Activated effector memory CD4-positive, alpha-beta T cell treated with Interleukin-2 at 50 U/mL for 16 hours (primary cell): Measurements from ENCODE around the gene ZNF766.
"Not testable (repeated sequence)": the region's sequence is repeated elsewhere in the genome, so short reads cannot be mapped to it uniquely, and the experiment has no call there.

Source experiments
- DNase-seq: peaks from one replicate; pipeline ENCODE4 v3.0.0-alpha.2; 2020

ZNF766 gene

GRCh38 chr19:52269338-52270261 lies at the start of gene ZNF766:
ZNF766 (plus strand) TSS chr19:52269587; CDS start chr19:52269614, 27 bp downstream.
- DNase-seq = peak; percentile 97

- DNase-seq = no peak
Measured at GRCh38 chr19:52219611-52220010, 49.8 kb upstream of the ZNF766 start.

- DNase-seq = no peak
Measured at GRCh38 chr19:52221031-52221430, 48.4 kb upstream of the ZNF766 start.

DNA sequence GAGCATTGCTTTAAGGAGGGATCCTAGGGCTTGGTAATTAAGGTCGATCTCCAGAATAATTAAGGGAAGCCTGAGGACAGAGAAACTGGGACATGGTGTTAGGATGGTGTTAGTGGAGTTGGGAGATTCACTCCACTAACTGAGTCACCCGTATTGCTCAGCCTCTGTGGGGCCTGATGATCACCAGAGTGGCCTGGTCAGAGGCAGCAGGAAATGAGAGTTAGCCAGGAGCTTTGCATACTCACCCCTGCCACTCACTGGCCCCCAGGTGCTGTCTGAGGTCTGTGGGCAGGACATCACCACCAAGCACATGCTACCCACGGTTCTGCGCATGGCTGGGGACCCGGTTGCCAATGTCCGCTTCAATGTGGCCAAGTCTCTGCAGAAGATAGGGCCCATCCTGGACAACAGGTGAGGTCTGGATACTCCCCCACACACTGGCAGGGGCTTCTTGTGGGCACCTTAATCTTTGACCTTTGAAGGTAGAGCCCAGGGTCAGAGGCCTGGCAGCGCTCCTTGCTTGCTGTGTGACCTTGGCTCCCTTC lies 47.5 kb upstream of the ZNF766 start:
- no peak for DNase-seq

- no peak for DNase-seq
Measured at GRCh38 chr19:52224211-52224610, 45.2 kb upstream of the ZNF766 start.

DNA sequence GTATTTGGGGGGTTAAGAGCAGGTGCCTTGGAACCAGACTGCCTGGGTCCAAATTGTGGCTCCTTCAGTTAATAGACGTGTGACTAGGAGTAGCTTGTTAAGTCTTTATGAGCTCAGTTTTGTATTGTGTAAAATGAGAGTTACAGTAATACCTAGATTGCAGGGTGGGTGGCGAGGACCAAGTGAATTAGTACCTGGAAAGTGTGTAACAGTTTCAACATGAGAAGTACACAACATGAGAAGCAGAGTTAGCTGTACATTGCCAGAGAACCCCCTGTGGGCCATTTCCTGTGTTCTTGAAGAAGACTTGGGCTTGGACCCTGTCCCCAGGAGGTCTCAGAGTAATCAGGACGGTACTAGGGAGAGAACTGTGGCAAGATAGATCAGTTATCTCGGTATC lies 42.7 kb upstream of the ZNF766 start:
- DNase-seq = no peak

DNA sequence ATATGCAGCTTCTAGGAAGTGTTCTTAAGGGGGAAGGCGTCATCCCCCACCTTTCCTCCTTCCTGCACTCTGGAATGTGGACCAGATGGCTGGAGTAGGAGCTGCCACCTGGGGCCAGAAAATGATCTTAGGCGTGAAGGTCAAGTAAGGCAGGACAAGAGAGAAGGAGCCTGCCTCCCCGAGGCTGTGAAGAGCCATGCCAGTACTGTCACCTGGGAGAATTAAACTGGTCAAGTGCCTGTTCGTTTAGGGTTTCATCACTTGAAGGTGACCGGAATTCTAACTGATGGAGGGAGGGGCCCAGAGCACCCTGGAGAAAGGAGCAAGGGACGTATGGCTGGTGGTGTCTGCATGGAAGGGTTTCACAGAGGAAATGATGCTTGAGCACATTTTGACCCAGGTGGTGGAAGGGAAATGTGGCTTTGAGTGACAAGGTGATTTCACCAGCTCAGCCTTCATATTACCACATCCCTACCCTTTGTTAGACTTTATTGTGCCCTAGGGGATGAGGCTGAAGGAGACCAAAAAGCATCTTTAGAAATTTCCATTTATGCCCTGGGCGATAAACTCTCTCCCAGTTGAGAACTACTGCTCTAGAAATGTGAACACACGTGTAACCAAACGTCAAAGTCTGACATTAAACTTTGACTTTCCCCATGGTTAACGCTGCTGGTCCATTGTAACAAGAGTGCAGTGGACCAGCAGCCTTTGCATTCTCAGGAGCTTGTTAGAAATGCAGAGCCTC lies 42.0 kb upstream of the ZNF766 start:
- no peak for DNase-seq

DNA sequence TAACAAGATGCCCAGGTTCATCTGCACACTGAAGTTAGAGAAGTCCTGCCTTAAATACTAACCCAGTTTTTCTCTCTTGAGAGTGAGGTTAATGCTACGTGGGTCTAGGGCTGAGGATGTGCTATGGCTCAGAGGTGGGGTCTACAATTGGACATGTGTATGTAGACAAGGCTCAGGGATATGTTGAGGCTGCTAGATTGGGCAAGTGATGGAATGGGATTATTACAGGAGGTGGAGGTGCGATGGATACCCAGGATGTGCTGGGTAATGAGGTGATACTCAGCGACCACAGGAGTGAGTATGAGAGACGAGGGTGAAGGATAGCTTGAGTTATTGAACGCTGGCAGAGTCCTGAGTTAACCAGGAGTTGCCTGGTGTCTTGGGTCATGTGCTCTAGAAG lies 41.4 kb upstream of the ZNF766 start:
- DNase-seq = no peak

DNA sequence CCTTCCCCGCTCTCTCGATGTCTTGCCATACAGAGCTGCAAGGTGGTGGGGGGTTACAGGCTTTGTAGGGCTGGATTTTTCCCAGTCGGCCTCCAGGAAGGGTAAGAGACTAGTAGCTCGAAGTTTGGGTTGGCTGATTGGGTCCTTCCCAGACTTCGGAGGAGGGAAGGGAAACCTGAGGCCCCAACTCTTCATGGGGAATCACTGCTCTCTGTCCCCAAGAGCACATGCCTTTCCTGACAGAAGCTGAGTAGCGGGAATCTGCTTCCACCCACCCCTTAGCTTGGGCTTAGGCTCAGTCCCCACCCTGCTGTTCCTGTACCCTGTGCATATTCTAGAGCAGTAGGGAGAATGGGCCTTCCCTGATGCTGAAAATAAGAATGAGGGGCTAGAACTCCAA lies 39.9 kb upstream of the ZNF766 start:
- no peak for DNase-seq

DNA sequence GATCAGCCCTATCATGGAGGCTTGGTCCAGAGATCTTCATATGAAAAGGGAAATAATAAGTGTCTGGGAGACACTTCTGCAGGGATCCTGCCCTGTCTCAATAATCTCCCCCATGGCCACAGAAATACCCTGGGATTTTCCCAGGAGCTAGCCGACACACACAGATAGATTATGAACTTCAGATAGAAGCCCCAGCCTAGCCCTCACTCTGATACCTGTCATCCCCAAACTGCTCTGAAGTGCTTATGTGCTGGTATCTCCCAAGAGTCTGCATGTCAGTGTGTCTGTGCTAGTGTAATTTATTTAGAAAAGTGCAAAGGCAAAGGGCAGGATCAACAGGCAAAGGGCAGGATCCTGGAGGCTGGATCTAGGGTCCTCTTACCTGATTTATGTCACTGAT lies 38.7 kb upstream of the ZNF766 start:
- DNase-seq = no peak

GRCh38 chr19:52231154-52231910 lies 38.1 kb upstream of the ZNF766 start:
- DNase-seq = no peak

DNA sequence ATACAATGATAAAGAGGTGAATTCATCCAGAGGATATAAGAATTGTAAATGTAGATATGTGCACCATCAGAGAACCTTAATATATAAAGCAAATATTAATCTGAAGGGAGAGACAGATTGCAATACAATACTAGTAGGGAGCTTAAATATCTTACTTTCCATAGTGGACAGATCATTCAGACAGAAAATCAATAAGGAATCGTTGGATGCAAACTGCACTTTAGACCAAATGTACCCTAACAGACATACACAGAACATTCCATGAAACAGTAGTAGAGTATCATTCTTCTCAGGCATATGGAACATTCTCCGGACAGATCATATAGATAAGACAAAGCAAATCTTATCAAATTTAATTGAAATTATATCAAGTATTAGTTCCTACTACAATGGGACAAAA lies 35.0 kb upstream of the ZNF766 start:
- no peak for DNase-seq

DNA sequence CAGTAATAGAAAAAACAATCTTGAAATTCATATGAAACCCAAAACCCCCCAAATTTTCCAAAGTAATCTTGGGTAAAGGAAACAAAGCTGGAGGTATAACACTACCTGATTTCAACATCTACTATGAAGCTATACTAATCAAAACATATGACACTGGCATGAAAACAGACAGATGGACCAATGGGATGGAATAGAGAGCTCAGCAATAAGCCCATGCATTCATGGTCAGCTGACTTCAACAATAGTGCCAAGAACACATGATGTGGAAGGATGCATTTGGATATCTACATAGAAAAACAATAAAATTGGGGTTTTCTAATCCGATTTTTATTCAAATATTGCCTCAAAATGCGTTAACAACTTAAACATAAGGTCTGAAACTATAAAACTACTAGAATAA lies 32.2 kb upstream of the ZNF766 start:
- no peak for DNase-seq

DNA sequence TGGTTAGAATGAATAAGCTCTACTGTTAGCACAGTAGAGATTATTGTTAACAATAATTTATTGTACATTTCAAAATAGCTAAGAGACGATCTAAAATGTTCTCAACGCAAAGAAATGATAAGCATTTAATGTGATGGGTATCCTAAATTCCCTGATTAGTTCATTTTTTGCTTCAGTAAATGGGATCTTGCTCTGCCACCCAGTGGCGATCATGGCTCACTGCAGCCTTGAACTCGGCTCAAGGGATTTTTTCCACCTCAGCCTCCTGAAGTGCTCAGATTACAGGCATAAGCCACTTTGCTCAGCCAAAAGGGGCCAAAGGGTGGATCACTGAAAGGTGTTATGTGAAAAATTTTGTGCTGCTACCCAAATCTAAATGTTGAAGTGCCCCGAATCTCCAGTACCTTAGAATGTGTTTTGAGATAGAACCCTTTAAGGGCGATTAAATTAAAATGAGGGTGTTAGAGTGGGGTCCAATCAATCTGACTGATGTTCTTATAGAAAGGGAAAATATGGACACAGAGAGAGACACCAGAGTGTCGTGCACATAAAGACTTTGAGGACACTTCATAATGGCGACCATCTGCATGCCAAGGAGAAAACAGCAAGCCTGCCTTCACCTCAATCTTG lies 31.5 kb upstream of the ZNF766 start:
- DNase-seq = peak; percentile 31

GRCh38 chr19:52244021-52244420 lies 25.4 kb upstream of the ZNF766 start:
- DNase-seq = no peak

DNA sequence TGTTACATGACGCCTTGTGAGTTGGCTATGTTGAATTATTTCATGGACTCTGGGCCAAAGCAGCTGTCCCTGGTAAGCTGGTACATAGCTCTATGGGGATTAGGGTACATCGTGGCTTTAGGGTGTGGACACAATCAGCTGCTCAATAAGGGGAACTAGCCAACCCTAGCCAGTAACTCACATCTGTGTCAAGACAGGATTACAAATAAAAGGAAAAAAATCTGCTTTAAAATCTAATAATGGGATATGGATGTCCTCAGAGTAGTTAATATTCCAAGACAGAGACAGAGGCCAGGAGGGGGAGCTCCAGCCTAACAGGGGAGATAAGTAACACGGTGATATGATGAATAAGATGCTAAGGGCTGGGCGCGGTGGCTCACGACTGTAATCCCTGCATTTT lies 21.1 kb upstream of the ZNF766 start:
- peak; percentile 31 for DNase-seq

- DNase-seq = no peak
Measured at GRCh38 chr19:52258426-52258825, 11.0 kb upstream of the ZNF766 start.

- DNase-seq = not testable (repeated sequence)
Measured at GRCh38 chr19:52265556-52265955, 3.8 kb upstream of the ZNF766 start.

DNA sequence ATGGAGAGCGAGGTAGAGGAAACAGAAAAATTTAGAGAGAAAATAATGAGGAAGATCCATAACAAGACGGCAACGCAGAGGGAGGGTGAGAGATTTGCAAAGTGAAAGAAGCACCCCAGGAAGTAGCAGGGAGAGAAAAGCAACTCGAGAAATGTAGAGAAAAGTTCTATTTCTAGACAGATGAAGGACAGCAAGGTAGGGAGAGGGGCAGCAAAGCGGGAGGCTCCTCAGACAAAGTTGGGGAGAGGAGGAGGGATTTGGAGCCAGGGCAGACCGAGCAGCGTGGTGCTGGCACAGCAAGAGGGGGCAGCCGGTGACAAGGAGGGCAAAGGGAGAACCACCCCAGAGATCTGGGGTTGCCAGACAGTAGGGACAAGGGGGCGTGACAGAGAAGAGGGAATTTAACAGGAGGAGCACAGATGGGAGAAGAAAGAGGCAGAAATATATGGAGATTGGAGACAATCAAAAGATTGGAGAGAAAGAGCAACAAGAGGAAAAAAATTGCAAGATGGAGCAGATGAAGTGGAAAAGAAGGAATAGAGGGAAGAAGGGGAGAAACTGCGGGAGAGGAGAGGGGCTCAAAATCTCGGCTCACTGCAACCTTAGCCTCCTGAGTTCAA lies 989 bp downstream of the ZNF766 start:
- no peak for DNase-seq

GRCh38 chr19:52273301-52273700 lies 3.9 kb downstream of the ZNF766 start:
- DNase-seq = no peak

DNA sequence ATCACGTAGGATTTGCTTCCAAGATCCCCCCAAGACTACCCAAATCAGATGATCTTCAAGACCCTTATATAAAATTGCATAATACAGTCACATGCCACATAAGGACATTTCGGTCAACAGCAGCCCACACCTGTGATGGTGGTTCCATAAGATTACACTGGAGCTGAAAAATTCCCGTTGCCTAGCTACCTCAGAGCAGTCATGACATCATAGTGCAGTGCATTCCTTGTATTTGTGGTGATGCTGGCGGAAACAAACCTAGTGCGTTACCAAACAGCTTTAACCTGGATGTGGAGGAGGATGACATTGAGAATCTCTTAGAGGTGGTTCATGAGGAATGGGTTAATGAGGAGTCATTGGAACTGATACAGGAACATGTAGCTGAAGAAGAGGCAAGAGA lies 4.8 kb downstream of the ZNF766 start:
- no peak for DNase-seq

GRCh38 chr19:52275988-52276387 lies 6.6 kb downstream of the ZNF766 start:
- no peak for DNase-seq
